Colonic mucosa (tissue), 4 donors: Measurements from ENCODE around the gene C1orf210. TPM values are rescaled to one million over a fixed set of nuclear protein-coding genes. Genes with fewer than 3 reads are reported as not detected.

Source experiments
- DNase-seq: peaks from one replicate; pipeline ENCODE4 v3.0.0-alpha.2; 2020
- H3K27ac ChIP-seq: fragments of 200-600 bp; one replicate; pipeline ENCODE4 v1.8.0; 2021
- H3K27me3 ChIP-seq: fragments of 200-600 bp; one replicate; pipeline ENCODE4 v1.8.0; 2021
- H3K36me3 ChIP-seq: fragments of 200-600 bp; one replicate; pipeline ENCODE4 v1.8.0; 2021
- H3K4me1 ChIP-seq: fragments of 200-600 bp; one replicate; pipeline ENCODE4 v1.8.0; 2021; ENCODE audit warnings: mild to moderate bottlenecking
- H3K4me3 ChIP-seq: fragments of 200-600 bp; one replicate; pipeline ENCODE4 v1.8.0; 2021
- H3K9ac ChIP-seq, 2 donors: one replicate each; pipeline ENCODE4 v1.7.0; 2013; ENCODE audit warnings: control low read depth in 2 of 2, low read depth in 2 of 2, low read length in 2 of 2
- H3K9me3 ChIP-seq: fragments of 200-600 bp; one replicate; pipeline ENCODE4 v1.8.0; 2021
- CTCF ChIP-seq: fragments of 200-600 bp; IDR thresholded peaks from one replicate; pipeline ENCODE4 v1.8.0; 2022; ENCODE audit warnings: antibody characterized with exemption, mild to moderate bottlenecking
- intact Hi-C: fragments of 100-400 bp; cut with DNase I; formaldehyde crosslinking; loops from one replicate; pipeline ENCODE4 v1.14.1; 2022
- total RNA-seq, 2 donors: library from RNA; stranded (reverse); fragmentation: NEBNext Ultra II Directional in 1 of 2; extraction: Animal tissue kit (Norgen Biotek cat#: 25700) in 1 of 2; gene quantifications; one replicate each; pipeline ENCODE4 v1.2.1, GENCODE V29; 2021
- donor health status: healthy.
- donor health status: DM: no; HTN: no; CAD: no.
- donor health status: DM: no; HTN: no; CAD: no.

Gene C1orf210
- total RNA-seq, 2 donors from 2014 or later = 67.4 to 94.3 TPM

GRCh38 chr1:43238085-43238484, 47.3 kb downstream of the C1orf210 start:
- TF ChIP-seq CTCF = peak; percentile 68
- no peaks in the 10 kb centered on the region for H3K27me3 ChIP-seq
- peak; percentile 82 for DNase-seq
- no peak overlapping the region for H3K27ac ChIP-seq
- H3K36me3 ChIP-seq = no peaks in the 10 kb centered on the region
- no peaks in the 10 kb centered on the region for H3K4me1 ChIP-seq
- intact Hi-C loops = no loop called here
- H3K9ac ChIP-seq = no peak overlapping the region
- H3K4me3 ChIP-seq = no peak overlapping the region
- no peaks in the 10 kb centered on the region for H3K9me3 ChIP-seq

- intact Hi-C loops = no loop called here
Observed at GRCh38 chr1:43237121-43237520, 48.3 kb downstream of the C1orf210 start.

GRCh38 chr1:43235451-43236121, 49.8 kb downstream of the C1orf210 start:
- DNase-seq = peak; percentile 59
- Histone ChIP-seq H3K36me3 (no peaks in the 10 kb centered on the region), H3K27me3 (no peaks in the 10 kb centered on the region), H3K9me3 (no peaks in the 10 kb centered on the region), H3K27ac (no peak overlapping the region), H3K4me1 (no peaks in the 10 kb centered on the region), H3K4me3 (no peak overlapping the region), H3K9ac (peak overlapping the region in 1 of 2 donors; percentile 9)
- TF ChIP-seq CTCF = no peak
- intact Hi-C loops = no loop called here

More at GRCh38 chr1:43237121-43237520, 48.3 kb downstream of the C1orf210 start:
- Histone ChIP-seq H3K4me1 (no peaks in the 10 kb centered on the region), H3K36me3 (no peaks in the 10 kb centered on the region), H3K27ac (no peak overlapping the region), H3K4me3 (no peak overlapping the region), H3K9me3 (no peaks in the 10 kb centered on the region), H3K9ac (no peak overlapping the region), H3K27me3 (no peaks in the 10 kb centered on the region)
- no peak for TF ChIP-seq CTCF
- DNase-seq = no peak

- no peak for DNase-seq
- Histone ChIP-seq H3K4me1 (no peaks in the 10 kb centered on the region), H3K27ac (no peak overlapping the region)
Observed at GRCh38 chr1:43235040-43235439, 50.3 kb downstream of the C1orf210 start.

GRCh38 chr1:43234267-43234666, 51.1 kb downstream of the C1orf210 start:
- Histone ChIP-seq H3K9me3 (no peaks in the 10 kb centered on the region), H3K9ac (no peak overlapping the region), H3K4me1 (no peaks in the 10 kb centered on the region), H3K27me3 (no peaks in the 10 kb centered on the region), H3K36me3 (no peaks in the 10 kb centered on the region), H3K4me3 (no peak overlapping the region), H3K27ac (no peak overlapping the region)
- intact Hi-C loops = no loop called here
- no peak for DNase-seq
- TF ChIP-seq CTCF = no peak

More at GRCh38 chr1:43235040-43235439, 50.3 kb downstream of the C1orf210 start:
- no peaks in the 10 kb centered on the region for H3K9me3 ChIP-seq
- no peaks in the 10 kb centered on the region for H3K27me3 ChIP-seq
- no peak overlapping the region for H3K4me3 ChIP-seq
- peak overlapping the region in 1 of 2 donors; percentile 9 for H3K9ac ChIP-seq
- H3K36me3 ChIP-seq = no peaks in the 10 kb centered on the region
- intact Hi-C loops = no loop called here
- no peak for TF ChIP-seq CTCF
